HG03457 (cell line): ENCODE data around the gene PPARA.
"Not testable (repeated sequence)": the region's sequence is repeated elsewhere in the genome, so short reads cannot be mapped to it uniquely, and the experiment has no call there.

Experiments used
- ATAC-seq: cut with Tn5 transposase; IDR thresholded peaks from one replicate; pipeline ENCODE4 v1.9.1; 2021; ENCODE audit warnings: moderate number of reproducible peaks; ENCODE audit not compliant: unreplicated experiment

The PPARA gene

DNA sequence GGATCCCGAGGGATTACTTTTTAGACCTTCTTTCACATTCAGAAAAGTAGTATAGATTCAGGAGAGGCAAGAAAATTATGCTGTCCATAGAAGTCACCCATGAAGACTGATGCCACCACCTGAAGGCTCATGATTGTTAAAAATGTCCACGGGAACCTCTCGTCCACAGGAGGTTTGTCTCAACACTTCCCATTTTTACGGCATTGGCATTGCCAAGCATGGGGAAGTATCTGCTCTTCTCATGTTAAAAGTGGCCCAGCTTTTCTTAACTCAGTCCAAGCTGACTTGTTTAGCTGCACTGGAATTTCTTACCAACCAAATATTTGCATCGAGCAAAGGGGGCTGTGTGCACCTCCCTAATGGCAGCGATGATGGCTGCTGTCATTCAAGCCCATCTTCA lies 90.2 kb downstream of the PPARA start:
- ATAC-seq = no peak

DNA sequence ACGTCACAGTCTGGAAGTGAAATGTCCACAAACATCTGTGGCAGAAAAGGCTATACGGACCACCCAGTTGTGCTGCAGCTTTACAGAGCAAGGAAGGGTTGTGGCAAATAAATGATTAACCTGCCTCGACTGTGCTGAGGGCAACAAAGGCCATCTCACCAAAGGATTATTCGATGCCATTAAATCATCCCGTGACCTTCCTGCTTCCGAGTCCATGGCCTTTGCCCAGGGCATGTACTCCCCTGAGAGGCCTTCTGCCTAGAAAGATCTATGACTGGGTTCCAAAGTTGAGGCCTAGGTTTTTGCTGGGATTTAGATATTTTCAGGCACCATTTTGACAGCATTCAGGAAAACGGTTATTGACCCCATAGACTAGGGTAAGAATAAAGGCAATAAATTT lies 90.6 kb downstream of the PPARA start:
- no peak for ATAC-seq

DNA sequence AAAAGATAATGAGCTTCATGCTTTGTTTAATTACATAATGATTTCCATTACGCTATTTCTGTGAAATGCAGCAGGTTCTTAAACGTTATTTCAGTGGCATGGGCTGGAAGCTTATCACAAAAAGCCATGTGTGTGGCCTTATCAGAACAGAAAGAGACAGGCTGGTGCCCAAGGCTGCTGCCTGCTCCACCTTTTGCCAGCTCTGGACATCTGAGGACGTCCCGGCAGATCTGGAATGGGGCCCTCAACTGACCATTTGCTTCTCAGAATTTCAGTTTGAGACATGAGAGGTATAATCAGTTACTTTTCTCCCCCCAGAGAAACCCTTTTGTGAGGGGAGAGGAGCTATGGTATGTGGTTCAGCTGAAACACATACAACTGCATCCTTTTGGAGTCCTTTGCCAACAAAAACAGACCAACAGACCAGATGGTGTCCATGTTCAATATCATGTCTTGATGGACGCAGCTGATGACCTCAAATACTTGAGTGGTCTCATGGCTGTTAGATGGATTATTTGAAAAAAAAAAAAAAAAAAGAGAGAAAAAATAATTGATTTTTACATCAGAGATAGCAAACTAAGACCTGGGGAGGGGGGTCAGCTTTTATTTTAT lies 91.2 kb downstream of the PPARA start:
- ATAC-seq = no peak

DNA sequence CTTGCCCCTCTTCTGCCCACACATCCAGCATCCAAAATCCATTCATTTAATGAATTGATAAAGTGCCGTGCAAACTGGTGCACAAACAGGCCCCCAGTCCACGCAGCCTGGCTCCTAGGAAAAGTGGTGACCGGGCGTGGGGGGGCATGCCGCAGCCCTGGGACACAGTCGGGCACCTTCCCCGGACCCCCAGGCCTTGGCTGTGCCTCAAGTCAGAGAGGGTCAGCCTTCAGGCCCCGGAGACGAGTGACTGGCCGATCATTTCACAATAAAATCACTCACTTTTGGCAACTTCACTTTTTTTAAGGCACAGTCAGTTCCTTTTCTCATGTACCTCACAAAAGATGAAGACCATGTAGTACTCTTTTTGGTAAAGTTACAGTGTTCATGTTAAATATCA lies 91.8 kb downstream of the PPARA start:
- ATAC-seq = no peak

DNA sequence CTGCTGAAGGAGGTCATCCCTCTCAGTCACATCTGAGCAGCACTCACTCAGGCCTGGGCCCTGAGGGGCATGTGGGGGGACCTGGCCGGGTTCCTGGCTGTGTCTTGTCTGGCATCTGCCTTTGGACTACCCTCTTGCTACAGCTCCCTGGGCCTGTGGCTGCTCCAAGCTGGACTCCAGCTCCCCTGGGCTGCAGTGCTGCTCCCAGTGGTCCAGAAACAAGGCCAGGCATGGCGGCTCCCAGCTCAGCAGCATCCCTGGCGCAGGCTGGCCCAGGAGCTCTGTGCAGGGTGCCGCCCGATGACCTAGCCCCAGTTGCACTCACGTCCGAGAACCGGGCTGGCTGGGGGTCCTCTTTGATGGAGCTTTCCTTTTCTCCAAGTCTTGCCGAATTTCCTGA lies 94.4 kb downstream of the PPARA start:
- ATAC-seq = no peak

DNA sequence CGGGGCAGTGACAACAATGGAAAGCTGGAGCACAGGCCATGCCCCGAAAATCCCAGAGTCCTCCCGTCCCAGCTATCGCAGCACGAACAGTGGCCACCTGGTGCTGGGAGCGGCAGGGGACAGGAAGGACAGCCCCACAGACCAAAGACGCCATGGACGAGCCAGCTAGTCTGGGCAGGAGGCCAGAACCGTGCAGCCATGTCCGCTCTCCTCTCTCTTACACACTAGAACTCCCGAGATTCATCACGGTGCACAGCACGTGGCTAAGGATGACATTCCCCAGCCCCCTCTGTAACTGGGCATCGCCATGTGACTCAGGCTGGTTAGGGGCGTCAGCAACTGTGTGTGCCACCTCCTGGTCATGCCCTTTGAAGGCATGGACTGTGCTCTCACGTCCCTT lies 95.2 kb downstream of the PPARA start:
- no peak for ATAC-seq

DNA sequence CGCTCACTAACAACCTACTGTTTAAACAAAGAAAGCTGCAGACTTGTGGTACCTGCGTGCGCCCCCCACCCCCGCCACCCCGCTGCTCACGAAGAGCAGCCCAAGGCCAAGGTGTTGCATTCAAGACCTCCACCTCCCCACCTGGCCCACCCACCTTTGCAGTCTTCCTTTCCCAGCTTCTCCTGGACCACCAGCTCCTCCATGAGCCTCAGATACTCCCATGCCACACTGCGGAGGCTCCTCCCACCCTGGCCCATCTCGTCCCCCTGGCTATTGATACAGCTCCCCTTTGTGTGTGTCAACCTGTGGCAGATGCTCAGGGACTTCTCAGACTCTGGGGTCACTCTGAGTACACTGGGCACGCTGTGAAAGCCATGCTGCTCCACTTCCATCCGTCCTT lies 95.9 kb downstream of the PPARA start:
- ATAC-seq = no peak

DNA sequence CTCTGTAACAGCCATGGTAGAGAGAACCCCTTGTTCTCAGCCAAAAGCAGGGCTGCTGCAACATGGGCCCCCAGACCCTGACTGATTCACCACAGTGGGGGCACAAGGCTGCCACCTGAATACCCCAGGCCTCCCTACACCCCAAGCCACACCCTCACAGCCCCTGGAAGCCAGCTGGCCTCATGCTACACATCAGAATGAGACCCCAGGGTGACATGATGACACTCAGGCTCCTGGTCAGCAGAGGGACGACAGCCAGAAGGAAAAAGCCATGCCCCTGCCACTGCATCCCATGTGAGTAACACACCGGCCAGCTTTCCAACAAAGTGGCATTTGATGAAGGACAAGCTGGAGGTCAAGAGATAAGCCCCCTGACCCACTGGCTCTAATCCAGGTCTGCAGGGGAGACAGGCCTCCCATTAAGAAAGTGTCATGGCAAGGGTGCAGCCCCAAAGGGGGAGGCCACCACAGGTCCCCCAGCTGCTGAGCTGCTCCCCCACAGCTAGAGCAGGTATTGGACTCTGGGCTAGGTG lies 97.2 kb downstream of the PPARA start:
- no peak for ATAC-seq

DNA sequence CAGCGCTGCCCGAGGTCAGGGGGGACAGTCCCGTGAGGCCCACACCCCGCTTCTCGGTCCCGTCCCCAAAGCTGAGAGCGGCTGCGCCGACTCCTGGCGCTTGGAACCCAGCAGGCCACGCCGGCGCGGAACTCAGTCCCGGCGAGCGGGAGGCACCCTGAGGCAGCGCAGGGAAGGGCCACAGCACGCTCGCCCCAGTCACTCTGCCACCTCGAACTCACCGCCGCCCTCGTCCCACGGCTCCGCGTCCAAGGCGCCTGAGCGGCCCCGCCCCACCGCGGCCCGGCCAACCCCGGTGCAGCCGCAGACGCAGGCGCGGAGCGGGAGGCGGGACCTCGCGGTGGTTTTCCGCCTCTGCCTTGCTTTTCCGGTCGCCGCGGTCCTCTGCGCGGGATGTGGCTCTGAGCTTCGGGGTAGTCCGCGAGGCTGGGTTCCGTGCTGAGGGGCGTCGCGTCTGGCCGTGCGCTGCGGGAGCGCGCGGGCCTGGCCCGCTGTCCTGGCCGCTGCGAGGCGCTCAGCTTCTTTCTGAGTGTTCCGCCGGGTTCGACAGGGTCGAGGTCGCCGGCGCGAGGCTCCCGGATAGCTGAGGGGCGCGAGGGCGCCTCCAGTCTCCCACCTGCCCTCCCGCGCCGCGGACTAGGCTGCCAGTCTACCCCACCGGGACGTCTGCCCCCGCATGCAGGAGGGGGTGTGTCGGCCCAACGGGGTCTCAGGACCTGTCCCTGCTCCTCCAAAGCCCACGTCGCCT lies 99.9 kb downstream of the PPARA start, which contains the start of gene CDPF1:
CDPF1 (minus strand) TSS at position 259 of the 748 bp plus-strand sequence. CDS start 2,009 bp downstream, outside the sequence.
- peak; percentile 71 for ATAC-seq

DNA sequence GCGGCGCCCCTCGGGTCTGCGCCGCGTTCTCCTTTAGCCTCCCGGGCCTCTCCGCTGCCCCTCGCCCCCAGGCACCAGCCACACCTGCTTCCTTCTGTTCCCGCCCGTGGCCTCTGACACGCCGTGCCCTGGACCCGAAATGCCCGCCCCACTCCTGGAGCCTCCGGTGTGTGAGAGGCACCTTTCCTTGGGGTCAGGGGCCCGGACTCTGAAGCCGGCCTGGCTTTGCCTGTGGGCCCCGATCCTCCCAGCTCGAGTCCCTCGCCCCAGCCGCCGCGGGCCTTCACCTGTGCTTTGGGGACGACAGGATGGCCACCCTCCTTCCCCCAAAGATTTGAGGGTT lies 100.4 kb downstream of the PPARA start:
- no peak for ATAC-seq

DNA sequence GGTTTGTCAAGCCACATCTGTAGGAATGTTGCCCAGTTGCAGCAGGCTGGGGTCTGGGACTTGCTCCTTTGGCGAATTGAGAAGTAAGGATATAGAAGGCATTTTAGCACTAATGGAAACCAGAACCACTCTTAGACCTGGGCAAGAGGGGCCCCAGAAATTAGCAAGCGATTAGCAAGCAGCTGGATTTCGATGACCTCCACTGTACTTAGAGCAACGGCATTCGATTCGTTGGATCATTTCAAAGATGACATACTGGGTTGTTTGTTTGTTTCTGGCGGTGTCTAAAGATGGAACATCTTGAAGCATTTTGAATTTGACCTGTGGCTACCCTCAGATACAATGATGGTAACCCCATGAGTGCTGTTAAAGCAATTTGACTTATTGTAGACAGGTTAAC lies 100.9 kb downstream of the PPARA start:
- ATAC-seq = no peak

DNA sequence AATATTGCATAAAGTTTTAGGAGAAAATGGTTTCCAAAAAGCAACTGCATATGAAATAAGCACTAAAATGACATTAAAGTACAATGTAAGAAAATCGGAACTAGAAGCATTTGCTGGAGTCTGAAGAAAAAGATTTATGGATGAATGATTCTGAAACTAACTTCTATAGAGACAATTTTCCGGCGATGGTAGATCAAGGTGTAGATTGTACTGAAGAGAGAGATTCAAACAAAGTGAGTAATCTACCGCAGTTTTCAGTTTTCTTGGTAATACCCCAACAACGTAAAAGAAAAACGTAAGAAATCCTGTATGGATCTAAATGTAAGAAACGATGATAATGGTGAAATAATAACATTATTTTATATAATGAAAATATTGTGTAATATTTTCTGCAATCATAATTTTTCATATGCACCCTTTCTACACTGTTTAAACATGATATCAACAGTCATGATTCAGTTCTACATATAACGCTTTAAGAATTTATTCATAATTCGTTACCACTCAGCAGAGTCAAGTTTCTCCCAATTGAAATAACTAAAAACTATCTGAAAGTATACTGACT lies 101.6 kb downstream of the PPARA start:
- no peak for ATAC-seq

DNA sequence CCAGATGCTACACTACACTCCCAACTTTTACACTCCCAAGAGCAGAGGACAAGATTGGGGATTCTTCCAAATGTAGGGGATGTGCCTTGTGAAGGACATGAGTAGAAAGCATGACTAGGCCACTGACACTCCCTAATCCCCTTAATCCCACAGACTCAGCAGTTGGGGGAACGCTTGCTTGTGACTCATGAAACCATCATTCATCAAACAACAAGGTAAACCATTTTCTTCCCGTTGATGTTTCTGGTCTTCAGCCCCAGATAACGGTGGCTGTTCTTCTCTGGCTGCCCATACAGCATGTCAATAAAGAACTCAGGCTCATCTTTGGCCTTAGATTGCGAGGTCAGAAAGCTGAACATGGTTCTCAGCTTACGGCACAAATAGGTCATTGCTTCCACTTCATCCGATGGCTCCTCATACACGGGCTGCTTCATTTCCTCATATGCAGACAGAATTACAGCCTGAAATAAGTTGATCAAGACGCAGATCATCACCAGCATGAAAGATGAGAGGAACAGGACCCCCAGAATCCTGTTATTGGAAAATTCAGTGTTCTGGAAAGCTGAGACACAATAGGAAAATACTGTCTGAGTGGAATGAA lies 106.1 kb downstream of the PPARA start:
- no peak for ATAC-seq

DNA sequence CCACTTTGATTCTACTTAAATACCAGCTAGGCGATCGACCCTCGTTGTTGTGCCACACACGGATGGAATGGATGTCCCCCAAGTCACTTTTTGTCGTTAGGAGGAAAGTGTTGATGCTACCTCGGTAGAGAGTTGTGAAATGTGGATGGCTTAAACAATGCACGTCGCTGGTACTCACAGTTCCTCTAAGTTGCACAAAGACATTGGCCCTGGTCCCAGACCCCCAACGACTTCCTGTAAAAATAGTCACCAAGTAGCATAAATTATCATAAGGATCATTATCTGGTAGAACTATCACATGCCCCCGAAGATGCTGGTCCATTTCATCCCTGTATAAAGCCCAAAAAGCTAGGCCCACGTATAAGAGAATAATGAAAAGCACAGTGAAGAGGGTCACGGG lies 109.0 kb downstream of the PPARA start:
- ATAC-seq = no peak

DNA sequence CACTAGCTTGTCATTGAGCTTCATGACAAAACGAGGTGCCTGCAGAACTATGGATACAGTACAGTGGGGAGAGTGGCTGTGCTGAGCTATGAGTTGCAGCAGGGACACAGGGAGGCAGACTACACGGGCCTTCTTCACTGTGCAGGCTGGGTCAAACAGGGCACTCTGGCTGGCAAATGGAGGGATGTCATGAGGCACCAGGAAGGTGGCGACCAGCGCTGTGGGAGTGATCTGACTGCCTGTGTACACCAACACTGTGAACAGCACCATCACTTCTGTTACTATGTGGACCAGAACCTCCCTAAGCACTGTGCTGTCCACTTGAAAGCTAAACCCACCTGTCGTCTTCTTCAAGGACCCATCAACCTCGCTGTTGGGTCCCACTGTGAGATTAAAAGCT lies 109.7 kb downstream of the PPARA start:
- ATAC-seq = no peak

DNA sequence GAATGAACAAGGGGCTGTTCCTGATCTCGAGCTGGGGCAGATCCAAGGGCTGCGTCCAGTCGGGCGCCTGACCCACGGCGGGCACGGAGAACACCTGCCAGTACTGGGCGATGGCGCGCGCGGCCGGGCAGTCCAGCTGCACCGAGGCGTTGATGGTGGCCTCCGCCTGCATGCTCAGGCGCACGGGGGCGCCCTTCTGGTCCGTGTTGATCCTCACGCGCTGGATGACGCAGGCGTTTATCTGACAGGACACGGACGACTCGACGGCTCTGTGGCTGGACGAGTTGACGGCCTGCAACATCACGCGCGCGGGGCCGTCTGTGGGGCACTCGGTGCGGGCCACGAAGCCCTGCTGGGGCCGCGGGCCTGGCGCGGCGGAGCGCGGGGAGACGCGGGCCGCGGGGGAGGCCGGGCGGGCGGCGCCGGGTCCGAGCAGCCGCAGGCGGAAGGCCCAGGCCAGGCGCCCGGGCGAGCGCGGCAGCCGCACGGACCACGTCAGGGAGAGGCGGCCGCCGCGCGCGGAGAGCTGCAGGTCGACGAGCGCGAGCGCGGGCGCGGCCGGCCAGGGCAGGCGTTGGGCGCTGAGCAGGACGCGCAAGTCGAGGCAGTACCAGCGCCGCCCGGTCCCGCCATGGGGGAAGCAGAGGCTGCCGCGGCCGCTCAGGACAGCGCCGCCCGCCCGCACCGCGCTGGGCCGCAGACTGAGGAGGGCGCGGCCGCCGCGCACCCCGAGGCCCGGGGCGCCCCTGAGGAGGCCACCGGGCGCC lies 112.3 kb downstream of the PPARA start:
- no peak for ATAC-seq

DNA sequence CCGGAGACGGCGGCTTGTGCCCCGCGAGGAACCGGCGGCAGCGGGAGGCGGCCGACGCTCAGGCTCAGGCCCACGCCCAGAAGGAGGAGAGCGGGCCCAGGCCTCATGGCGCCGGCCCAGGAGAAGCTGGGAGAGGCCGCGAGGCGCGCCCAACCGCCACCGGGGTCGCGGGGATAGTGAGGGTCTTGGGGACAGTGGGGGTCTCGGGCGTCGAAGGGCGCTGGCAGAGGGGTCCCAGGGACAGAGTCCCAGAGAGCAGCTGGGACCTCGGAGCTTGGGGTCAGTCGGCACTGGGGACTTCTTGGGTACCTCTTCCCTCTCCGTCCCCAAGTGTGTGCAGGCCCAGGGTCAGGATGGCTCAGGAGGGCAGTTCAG lies 112.9 kb downstream of the PPARA start, which contains the start of gene PKDREJ:
PKDREJ (minus strand) TSS at position 128 of the 375 bp plus-strand sequence; CDS start at position 107, 21 bp downstream.
- ATAC-seq = no peak

DNA sequence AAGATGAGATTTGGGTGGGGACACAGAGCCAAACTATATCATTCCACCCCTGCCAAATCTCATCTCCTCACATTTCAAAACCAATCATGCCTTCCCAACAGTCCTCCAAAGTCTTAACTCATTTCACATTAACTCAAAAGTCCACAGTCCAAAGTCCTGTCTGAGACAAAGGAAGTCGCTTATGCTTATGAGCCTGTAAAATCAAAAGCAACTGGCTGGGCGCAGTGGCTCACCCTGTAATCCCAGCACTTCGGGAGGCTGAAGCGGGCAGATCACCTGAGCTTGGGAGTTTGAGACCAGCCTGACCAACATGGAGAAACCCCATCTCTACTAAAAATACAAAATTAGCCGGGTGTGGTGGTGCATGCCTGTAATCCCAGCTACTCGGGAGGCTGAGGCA lies 114.2 kb downstream of the PPARA start:
- not testable (repeated sequence) for ATAC-seq

DNA sequence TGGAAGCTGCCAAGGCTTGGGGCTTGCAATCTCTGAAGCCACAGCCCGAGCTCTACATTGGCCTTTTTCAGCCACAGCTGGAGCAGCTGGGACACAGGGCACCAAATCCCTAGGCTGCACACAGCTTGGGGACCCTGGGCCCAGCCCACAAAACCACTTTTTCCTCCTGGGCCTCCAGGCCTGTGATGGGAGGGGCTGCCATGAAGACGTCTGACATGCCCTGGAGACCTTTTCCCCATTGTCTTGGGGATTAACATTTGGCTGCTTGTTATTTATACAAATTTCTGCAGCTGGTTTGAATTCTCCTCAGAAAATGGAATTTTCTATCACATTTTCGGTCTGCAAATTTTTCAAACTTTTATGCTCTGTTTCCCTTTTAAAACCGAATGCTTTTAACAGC lies 115.3 kb downstream of the PPARA start:
- ATAC-seq = not testable (repeated sequence)

DNA sequence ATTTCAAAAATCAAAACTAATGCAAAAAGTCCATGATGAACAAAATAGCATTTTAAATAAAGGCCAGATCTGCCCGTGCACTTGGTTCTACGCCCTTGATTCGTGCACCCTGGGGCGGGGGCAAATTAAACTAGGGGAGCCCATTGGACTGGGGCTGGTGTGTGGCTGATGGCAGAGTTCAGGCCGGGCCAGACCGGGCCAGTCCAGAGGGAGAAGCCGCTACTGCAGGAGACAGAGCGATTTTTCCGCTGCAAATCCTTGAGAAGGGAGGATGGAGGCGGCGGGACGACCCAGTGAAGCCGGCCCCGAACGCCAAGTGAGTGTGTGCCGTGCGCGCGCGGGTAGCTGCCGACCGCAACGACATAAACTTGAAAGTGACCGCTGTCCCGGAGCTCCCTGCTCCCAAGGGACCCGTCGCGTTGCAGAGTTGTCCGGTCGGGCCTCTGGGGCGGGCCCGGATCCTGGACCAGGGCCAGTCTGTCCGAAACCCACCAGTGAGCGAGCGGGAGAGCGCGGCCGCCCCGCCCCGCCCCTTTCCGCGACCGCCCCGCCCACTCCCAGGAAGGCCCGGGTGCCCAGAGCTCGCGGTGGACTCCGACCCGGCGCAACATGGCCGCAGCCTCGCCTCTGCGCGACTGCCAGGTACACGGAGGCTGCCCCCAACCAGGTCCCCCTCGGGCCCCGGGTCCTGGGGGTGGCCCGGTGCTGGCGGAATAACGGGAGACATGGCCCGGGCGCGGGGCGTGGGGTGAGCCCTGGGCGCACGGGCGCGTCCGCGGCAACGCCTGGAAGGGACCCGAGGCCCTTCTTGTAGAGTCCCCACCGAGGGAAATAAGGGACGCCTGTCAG lies 117.3 kb downstream of the PPARA start, which contains the start of gene TTC38:
TTC38 (plus strand) TSS at position 578 of the 849 bp plus-strand sequence; CDS start at position 610, 32 bp downstream.
- no peak for ATAC-seq
